ENCODE measurements around the gene STAP2.

The STAP2 gene

GRCh38 chr19:4363571-4364304 is 25.1 kb upstream of the STAP2 start:
- H2BK12ac ChIP-seq (ENCODE audit: low read length), result no peak overlapping the region
- no peak for DNase-seq (ENCODE audit: low spot score)
- WGBS, 2 donors (ENCODE audit: extremely low coverage in 2 of 2, insufficient read length in 2 of 2, insufficient replicate concordance in 1 of 2), result no CpG with 5 or more reads among the region's 26 CpGs

GRCh38 chr19:4362831-4363545 is 24.4 kb upstream of the STAP2 start:
- peaks cover 59 to 97% of the 10 kb centered on the region in 2 donors for H3K36me3 ChIP-seq (replicated peaks in 1 of 2; ENCODE audit: control insufficient read depth in 2 of 2, insufficient read depth in 2 of 2, low read length in 2 of 2)

More at GRCh38 chr19:4363571-4364304, 25.1 kb upstream of the STAP2 start:
- Histone ChIP-seq H3K4me3 (ENCODE audit: low read length in 2 of 2) (no peak overlapping the region), H2AFZ (ENCODE audit: low read length) (no peak overlapping the region), H3K4ac (ENCODE audit: low read length) (no peak overlapping the region), H3K36me3 (replicated peaks in 1 of 2; ENCODE audit: control insufficient read depth in 2 of 2, insufficient read depth in 2 of 2, low read length in 2 of 2) (peaks cover 56 to 90% of the 10 kb centered on the region in 2 donors), H3K23ac (ENCODE audit: low read depth, low read length, poor library complexity) (peak overlapping the region; percentile 4), H4K8ac (ENCODE audit: low read depth, low read length) (no peak overlapping the region), H4K91ac (ENCODE audit: low read depth, low read length, poor library complexity) (no peak overlapping the region), H3K9me3 (replicated peaks in 1 of 2; ENCODE audit: control insufficient read depth in 2 of 2, insufficient read depth in 1 of 2, low read depth in 1 of 2, low read length in 2 of 2) (no peaks in the 10 kb centered on the region), H3K9ac (ENCODE audit: low read depth, low read length, poor library complexity) (peak overlapping the region; percentile 7), H3K4me1 (ENCODE audit: control insufficient read depth in 2 of 2, insufficient read depth in 1 of 2, low read depth in 1 of 2, low read length in 2 of 2) (peaks cover 0 to 7% of the 10 kb centered on the region in 2 donors), H2BK5ac (ENCODE audit: low read length) (peak overlapping the region; percentile 66), H2BK120ac (ENCODE audit: low read depth, low read length) (no peak overlapping the region), H3K27ac (replicated peaks; ENCODE audit: low read length) (no peak overlapping the region), H3K14ac (ENCODE audit: low read length) (no peak overlapping the region), H2AK5ac (ENCODE audit: low read depth, low read length) (no peak overlapping the region), H3K27me3 (ENCODE audit: control insufficient read depth in 3 of 3, insufficient read depth in 3 of 3, low read depth in 1 of 3, low read length in 3 of 3) (no peaks in the 10 kb centered on the region), H3K4me2 (ENCODE audit: insufficient read depth, low read length, poor library complexity, severe bottlenecking) (no peak overlapping the region), H3K18ac (ENCODE audit: low read length) (no peak overlapping the region), H2BK15ac (ENCODE audit: low read length) (no peak overlapping the region), H3K79me1 (ENCODE audit: low read depth, low read length) (peaks cover 31% of the 10 kb centered on the region)

GRCh38 chr19:4362101-4362828 is 23.6 kb upstream of the STAP2 start:
- no peak for DNase-seq (ENCODE audit: low spot score)
- peak overlapping the region; percentile 39 for H2BK5ac ChIP-seq (ENCODE audit: low read length)
- no peaks in the 10 kb centered on the region for H3K9me3 ChIP-seq (replicated peaks in 1 of 2; ENCODE audit: control insufficient read depth in 2 of 2, insufficient read depth in 1 of 2, low read depth in 1 of 2, low read length in 2 of 2)
- H3K79me1 ChIP-seq (ENCODE audit: low read depth, low read length), result peaks cover 18% of the 10 kb centered on the region
- H2AFZ ChIP-seq (ENCODE audit: low read length), result no peak overlapping the region
- H3K4me1 ChIP-seq (ENCODE audit: control insufficient read depth in 2 of 2, insufficient read depth in 1 of 2, low read depth in 1 of 2, low read length in 2 of 2), result peaks cover 0 to 5% of the 10 kb centered on the region in 2 donors
- no peak overlapping the region for H4K91ac ChIP-seq (ENCODE audit: low read depth, low read length, poor library complexity)
- H3K27ac ChIP-seq (replicated peaks; ENCODE audit: low read length), result peak overlapping the region; percentile 43
- H3K4me3 ChIP-seq (ENCODE audit: low read length in 2 of 2), result peak overlapping the region in 1 of 2 donors; percentile 51
- H2BK120ac ChIP-seq (ENCODE audit: low read depth, low read length), result no peak overlapping the region
- H2AK5ac ChIP-seq (ENCODE audit: low read depth, low read length), result peak overlapping the region; percentile 37
- no peaks in the 10 kb centered on the region for H3K27me3 ChIP-seq (ENCODE audit: control insufficient read depth in 3 of 3, insufficient read depth in 3 of 3, low read depth in 1 of 3, low read length in 3 of 3)
- H3K18ac ChIP-seq (ENCODE audit: low read length), result peak overlapping the region; percentile 76
- H3K14ac ChIP-seq (ENCODE audit: low read length), result peak overlapping the region; percentile 25
- no CpG with 5 or more reads among the region's 32 CpGs for WGBS, 2 donors (ENCODE audit: extremely low coverage in 2 of 2, insufficient read length in 2 of 2, insufficient replicate concordance in 1 of 2)
- peak overlapping the region; percentile 58 for H2BK12ac ChIP-seq (ENCODE audit: low read length)
- peak overlapping the region; percentile 50 for H3K9ac ChIP-seq (ENCODE audit: low read depth, low read length, poor library complexity)
- no peak overlapping the region for H4K8ac ChIP-seq (ENCODE audit: low read depth, low read length)
- no peak overlapping the region for H3K4me2 ChIP-seq (ENCODE audit: insufficient read depth, low read length, poor library complexity, severe bottlenecking)
- H3K4ac ChIP-seq (ENCODE audit: low read length), result no peak overlapping the region
- H3K36me3 ChIP-seq (replicated peaks in 1 of 2; ENCODE audit: control insufficient read depth in 2 of 2, insufficient read depth in 2 of 2, low read length in 2 of 2), result peaks cover 56 to 97% of the 10 kb centered on the region in 2 donors
- peak overlapping the region; percentile 98 for H3K23ac ChIP-seq (ENCODE audit: low read depth, low read length, poor library complexity)
- H2BK15ac ChIP-seq (ENCODE audit: low read length), result no peak overlapping the region

More at GRCh38 chr19:4362831-4363545, 24.4 kb upstream of the STAP2 start:
- Histone ChIP-seq H4K8ac (ENCODE audit: low read depth, low read length) (no peak overlapping the region), H3K18ac (ENCODE audit: low read length) (peak overlapping the region; percentile 64), H3K79me1 (ENCODE audit: low read depth, low read length) (peaks cover 26% of the 10 kb centered on the region), H3K4me3 (ENCODE audit: low read length in 2 of 2) (no peak overlapping the region), H3K9me3 (replicated peaks in 1 of 2; ENCODE audit: control insufficient read depth in 2 of 2, insufficient read depth in 1 of 2, low read depth in 1 of 2, low read length in 2 of 2) (no peaks in the 10 kb centered on the region), H3K27me3 (ENCODE audit: control insufficient read depth in 3 of 3, insufficient read depth in 3 of 3, low read depth in 1 of 3, low read length in 3 of 3) (no peaks in the 10 kb centered on the region), H2BK12ac (ENCODE audit: low read length) (no peak overlapping the region), H3K4ac (ENCODE audit: low read length) (no peak overlapping the region), H3K4me1 (ENCODE audit: control insufficient read depth in 2 of 2, insufficient read depth in 1 of 2, low read depth in 1 of 2, low read length in 2 of 2) (peaks cover 0 to 5% of the 10 kb centered on the region in 2 donors), H3K4me2 (ENCODE audit: insufficient read depth, low read length, poor library complexity, severe bottlenecking) (no peak overlapping the region), H2BK15ac (ENCODE audit: low read length) (no peak overlapping the region), H2BK5ac (ENCODE audit: low read length) (peak overlapping the region; percentile 66), H3K27ac (replicated peaks; ENCODE audit: low read length) (peak overlapping the region; percentile 46), H3K23ac (ENCODE audit: low read depth, low read length, poor library complexity) (peak overlapping the region; percentile 4), H3K9ac (ENCODE audit: low read depth, low read length, poor library complexity) (peak overlapping the region; percentile 44), H2AK5ac (ENCODE audit: low read depth, low read length) (no peak overlapping the region), H2BK120ac (ENCODE audit: low read depth, low read length) (no peak overlapping the region), H3K14ac (ENCODE audit: low read length) (no peak overlapping the region), H2AFZ (ENCODE audit: low read length) (no peak overlapping the region), H4K91ac (ENCODE audit: low read depth, low read length, poor library complexity) (peak overlapping the region; percentile 92)
- DNase-seq (ENCODE audit: low spot score), result no peak
- no CpG with 5 or more reads among the region's 22 CpGs for WGBS, 2 donors (ENCODE audit: extremely low coverage in 2 of 2, insufficient read length in 2 of 2, insufficient replicate concordance in 1 of 2)

All from neuronal stem cell (in vitro differentiated cells).